Renal cortex interstitium (tissue), 11 donors: ENCODE measurements around the gene MOV10. TPM values are rescaled to one million over a fixed set of nuclear protein-coding genes. Genes with fewer than 3 reads are reported as not detected.

Source experiments
- DNase-seq, 11 donors: peaks; one replicate each; pipeline ENCODE4 v3.0.0-alpha.2; 2013; ENCODE audit warnings: low read depth in 9 of 11, low spot score in 4 of 11; ENCODE audit errors: extremely low read depth in 1 of 11
- polyA plus RNA-seq, 3 donors: library from polyadenylated mRNA; unstranded; fragments of 120-200 nt; gene quantifications; one replicate each; pipeline ENCODE4 v1.2.1, GENCODE V29; 2013; ENCODE audit not compliant: insufficient read length in 3 of 3

MOV10 gene
- polyA plus RNA-seq, 3 donors, result 74.1 to 83.1 (median 75.1) TPM

DNA sequence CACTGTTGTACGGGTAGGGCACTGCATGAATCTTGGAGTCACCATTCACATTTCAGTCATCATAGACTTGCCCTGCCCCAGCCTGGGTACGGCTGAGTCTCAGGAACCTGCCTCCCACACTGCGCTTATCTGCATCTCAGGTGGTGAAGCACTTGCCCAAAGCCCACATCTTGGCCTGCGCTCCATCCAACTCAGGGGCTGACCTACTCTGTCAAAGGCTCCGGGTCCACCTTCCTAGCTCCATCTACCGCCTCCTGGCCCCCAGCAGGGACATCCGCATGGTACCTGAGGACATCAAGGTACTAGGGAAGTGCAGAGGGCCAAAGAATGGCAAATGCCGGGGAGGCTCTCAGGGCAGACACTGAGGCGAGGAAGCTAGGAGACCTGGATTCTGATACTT is 20.8 kb downstream of the MOV10 start:
- no peak for DNase-seq

GRCh38 chr1:112696578-112697314 is 22.3 kb downstream of the MOV10 start:
- no peak for DNase-seq

GRCh38 chr1:112697781-112698201 is 23.3 kb downstream of the MOV10 start:
- no peak for DNase-seq

- no peak for DNase-seq
These were observed 24.2 kb downstream of the MOV10 start for GRCh38 chr1:112698366-112699310.

DNA sequence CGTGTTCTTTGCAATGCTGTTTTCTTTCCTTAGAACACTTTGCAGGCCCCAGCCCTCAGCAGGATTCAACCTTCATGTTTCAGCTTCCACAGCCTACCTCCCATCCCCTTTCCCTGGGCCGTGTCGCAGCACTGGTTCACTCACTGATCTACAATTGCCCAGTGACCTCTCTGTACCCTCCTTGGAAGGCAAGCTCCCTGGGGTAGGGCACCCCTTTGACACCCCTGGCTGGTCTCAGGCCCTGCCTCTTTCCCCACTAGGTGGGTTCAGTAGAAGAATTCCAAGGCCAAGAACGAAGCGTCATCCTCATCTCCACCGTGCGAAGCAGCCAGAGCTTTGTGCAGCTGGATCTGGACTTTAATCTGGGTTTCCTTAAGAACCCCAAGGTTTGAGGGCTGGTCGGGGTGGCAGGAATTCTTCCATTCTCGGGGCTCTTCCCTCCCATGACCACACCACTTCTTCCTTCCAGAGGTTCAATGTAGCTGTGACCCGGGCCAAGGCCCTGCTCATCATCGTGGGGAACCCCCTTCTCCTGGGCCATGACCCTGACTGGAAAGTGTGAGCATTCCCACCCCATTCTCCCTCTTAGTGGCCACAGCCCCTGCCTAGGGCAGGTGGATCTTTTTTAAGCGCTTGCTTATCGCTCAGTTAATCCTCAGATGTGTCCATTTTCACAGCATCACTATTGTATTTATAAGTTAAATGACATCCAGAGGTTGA is 25.1 kb downstream of the MOV10 start:
- DNase-seq, result no peak

DNA sequence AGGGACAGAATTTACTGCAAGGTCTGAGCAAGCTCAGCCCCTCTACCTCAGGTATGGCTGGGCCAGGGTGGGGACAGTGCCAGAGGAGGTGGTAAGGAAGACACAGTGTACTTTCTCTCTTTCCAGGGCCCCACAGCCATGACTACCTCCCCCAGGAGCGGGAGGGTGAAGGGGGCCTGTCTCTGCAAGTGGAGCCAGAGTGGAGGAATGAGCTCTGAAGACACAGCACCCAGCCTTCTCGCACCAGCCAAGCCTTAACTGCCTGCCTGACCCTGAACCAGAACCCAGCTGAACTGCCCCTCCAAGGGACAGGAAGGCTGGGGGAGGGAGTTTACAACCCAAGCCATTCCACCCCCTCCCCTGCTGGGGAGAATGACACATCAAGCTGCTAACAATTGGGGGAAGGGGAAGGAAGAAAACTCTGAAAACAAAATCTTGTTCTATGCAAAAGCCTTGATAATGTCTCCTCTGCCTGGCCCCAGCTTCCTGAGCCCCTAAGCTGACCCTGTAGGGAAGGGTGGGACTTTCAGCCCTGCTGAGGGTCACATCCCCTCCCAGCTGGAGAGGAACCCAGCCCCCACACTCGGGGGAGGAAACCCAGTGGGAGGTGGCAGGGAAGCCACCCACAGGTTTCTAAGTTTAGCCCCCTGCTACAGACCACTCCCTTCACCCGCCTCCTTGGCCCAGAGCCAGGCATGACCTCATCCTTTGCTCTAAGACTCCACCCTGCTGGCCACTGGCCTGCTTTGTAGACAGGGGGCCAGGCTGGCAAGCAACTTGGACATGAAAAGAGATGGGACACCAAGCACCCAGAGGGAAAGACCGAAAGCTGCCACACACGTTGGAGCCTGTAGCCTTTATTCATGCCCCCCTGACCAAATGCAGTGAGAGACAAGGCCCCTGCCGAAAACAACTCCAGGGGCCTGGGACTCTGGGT is 26.1 kb downstream of the MOV10 start:
- DNase-seq, result peak; percentile 83 to 95 (median 91)

DNA sequence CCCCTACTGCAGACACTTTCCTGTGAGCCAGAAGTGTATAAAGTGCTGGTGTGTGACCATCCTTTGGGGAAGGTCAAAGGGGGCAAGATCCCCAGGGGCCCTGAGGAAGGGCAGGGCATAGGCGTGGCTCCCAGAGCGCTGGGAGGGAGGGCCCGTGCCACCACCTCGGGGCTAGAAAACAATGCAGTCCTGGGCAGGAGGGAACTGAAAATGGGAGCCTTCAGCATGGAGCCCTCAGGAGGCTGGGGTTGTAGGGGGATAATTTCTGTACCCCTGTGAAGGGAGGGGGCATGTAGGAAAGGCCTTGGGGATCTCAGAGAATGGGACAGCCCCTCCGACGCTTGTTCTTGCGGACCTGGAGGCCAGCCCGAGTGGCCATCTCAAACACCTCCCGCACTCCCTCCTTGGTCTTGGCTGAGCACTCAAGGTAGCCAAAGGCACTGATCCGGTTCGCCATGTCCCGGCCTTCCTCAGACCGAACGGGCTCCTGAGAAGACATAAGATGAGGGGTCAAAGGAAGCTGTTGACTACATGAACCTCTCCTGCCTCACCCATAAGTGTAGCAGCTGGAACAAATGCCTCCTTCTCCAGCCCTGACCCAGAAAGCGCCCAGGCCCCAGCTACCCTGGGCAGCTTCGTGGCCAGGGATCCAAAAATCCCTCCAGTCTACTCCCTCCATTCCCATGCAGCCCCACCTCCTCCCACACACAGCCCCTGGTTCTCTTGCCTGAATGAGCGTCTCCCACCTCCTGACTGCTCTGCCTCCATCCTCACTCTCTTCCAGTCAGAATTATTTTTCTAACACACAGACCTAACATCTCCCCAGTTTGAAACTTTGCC is 27.0 kb downstream of the MOV10 start:
- DNase-seq, result no peak

DNA sequence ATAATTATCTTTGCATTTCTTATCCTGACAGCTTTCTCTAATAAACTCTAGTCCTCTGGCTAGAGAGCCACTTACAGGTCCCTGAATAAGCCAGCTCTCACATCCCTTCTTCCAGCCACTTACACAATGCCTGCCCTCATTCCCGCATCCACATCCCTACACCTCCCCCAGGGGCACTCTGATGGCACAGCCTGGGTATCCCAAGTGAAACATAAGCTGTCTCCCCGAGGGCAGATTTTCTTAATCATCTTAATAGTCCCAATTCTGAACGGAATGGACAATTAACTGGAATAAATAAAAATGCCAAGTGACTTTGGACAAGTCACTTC is 27.6 kb downstream of the MOV10 start:
- DNase-seq, result no peak

GRCh38 chr1:112702420-112703261 is 28.2 kb downstream of the MOV10 start:
- DNase-seq, result no peak

- DNase-seq, result no peak
These were observed 29.2 kb downstream of the MOV10 start for GRCh38 chr1:112703706-112704105.

DNA sequence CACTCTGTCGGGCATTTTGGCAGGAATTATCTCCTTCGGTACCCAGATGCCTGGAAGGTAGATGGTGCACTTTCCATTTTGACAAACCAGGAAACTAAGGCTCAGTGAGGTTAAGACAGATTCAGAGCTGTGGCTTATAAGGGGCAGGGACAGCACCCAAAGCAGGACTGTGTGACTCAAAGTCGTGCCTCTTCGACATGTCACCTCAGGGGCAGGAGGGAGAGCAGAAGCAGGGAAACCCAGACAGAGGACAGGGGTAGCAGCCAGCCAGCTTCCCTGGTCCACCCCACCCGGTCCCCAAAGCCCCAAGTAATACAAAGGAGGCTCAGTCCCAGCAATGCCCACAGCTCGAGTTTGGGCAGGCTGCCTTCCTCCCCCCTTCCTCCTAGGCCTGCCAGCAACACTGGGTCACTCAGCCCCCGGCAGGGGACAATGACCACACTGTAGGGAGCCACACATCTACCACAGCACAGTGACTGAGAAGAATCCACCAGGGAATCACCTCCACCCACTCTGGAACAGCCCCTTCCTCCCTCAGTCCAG is 30.0 kb downstream of the MOV10 start:
- no peak for DNase-seq

- peak; percentile 81 to 98 (median 92) for DNase-seq
These were observed 30.6 kb downstream of the MOV10 start for GRCh38 chr1:112704934-112705627.

DNA sequence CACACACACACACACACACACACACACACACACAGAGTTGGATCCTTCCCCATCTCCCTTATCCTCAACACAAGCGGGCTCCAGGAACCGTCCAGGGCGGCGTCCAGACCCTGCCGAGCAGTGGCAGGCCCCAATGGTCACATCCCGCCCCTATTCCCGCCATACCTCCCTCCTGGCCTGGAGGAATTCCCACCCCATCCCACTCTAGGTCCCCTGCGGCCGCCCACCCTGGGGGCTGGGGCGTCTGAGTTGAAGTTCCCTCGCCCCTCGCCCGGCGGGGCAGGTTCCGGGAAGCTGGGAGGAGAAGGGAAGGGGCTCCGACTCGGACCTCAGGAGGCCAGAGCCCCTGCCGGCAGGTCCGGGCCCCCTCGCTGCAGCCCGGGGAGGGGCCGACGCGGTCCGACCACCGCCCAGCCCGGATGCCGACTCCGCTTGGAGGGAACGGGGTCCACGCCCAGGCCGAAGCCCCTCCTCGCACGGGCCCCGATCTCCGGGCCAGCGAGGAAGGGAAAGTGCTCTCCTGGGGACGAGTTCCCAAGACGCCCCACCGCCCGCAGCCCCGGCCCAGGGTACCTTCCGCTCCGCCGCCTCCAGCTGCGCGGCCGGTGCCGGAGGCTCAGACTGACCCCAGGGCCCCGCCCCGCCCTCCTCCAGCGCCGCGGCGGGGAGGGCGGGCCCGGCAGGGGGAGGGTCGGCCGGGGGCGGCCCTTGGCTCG is 32.2 kb downstream of the MOV10 start, which contains the start of gene RHOC:
TSS of gene RHOC (minus strand) at position 623 of the 716 bp plus-strand sequence. CDS start 3,328 bp downstream, outside the sequence.
- peak in 2 of 11 donors; percentile 68 to 73 for DNase-seq

DNA sequence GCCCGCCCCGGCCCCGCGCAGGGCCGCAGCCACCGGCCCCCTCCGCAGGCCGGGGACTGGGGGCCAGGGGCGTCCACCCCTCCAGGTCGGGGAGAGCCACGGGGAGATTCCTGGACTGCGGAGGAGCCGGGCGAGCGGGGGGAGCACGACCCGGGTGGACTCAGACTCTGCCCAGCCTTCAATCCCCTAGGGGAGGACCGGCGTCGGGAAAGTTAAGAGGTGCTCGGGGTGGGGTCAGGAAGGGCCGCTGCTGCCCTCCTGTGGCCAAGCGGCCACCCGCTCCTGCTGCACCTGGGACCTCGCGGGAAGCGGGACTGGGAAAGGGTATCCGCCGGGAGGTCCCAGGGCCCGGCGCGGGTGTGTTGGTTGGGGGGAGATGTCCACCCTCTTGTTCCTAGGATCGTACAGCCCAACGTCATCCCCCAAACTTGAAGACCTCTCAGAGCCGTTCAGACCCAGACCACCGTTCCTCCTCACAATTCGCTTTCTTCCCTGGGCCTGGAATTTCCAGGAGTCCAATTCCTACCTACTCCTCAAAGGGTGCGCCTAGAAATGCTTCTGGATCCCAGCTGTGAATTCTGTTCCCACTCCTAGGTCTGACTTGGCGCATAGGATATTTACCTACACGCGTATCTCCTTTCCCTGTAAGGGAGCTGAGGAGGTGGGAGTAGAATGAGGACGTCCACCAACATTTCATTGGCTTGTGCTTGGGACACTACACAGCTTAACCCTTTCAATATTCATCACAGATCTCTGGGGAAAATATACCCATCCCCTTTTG is 33.0 kb downstream of the MOV10 start:
- DNase-seq, result peak in 9 of 11 donors; percentile 80 to 89 (median 82)
